ENCODE data around the gene CCDC57.

CCDC57 gene

DNA sequence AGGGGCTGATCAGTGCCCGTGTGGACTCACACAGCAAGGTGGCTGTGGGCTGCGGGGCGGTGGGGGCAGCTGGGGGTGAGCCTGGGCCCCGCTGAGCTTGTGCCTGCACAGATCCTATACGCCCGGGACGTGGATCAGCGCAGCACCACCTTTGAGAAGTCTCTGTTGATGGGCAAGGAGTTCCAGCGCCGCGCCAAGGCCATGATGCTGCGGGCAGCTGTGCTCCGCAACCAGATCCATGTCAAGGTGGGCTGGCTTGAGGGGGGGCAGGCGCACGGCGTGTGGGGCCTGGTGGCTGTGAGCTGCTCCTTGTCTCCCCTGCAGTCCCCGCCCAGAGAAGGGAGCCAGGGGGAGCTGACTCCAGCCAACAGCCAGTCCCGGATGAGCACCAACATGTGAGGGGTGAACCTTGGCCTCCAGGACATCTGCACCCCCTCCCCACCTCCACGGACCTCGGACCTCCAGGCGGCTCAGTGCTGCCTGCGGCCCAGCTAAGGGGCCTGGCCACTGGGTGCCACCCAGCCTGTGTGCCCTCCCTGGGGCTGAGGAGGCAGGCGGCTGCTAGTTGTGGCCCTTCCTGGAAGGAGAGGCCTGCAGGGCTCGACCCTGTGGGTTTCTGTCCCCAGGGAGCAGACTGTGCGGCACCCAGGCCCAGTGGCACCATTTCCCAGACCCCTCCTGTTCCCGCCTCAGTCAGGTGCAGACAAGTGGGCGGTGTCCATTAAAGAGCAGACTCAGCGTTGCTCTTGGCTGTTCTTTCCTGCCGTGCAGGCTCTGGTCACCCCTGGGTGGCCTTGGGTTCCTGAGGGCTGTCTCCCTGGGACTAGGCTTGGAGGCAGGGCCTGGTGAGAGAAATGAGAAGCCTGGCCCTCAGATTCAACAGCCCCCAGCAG lies 155.7 kb downstream of the CCDC57 start:
- no peak for DNase-seq

DNA sequence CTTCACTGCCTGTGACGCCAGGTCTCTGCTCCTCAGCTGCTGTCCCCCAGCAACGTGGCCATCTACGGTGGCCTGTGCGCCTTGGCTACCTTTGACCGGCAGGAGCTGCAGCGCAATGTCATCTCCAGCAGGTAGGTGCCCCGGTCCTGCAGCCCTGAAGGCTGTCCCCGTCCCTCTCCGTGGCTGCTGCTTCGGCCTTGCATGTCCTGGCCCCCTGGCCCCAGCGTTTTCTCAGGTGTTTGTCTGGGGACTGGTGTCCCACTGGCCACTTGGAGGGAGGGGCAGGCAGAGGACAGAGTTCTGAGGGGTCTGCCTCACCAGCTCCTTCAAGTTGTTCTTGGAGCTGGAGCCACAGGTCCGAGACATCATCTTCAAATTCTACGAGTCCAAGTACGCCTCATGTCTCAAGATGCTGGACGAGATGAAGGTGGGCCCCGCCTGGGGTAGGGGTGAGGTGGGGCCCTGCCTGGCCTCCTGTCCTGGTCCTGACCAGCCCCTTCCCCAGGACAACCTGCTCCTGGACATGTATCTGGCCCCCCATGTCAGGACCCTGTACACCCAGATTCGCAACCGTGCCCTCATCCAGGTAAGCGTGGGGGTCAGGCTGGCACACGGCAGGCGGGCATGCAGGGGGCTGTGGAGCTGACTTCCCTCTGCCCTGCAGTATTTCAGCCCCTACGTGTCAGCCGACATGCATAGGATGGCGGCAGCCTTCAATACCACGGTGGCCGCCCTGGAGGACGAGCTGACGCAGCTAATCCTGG lies 156.5 kb downstream of the CCDC57 start:
- no peak for DNase-seq

DNA sequence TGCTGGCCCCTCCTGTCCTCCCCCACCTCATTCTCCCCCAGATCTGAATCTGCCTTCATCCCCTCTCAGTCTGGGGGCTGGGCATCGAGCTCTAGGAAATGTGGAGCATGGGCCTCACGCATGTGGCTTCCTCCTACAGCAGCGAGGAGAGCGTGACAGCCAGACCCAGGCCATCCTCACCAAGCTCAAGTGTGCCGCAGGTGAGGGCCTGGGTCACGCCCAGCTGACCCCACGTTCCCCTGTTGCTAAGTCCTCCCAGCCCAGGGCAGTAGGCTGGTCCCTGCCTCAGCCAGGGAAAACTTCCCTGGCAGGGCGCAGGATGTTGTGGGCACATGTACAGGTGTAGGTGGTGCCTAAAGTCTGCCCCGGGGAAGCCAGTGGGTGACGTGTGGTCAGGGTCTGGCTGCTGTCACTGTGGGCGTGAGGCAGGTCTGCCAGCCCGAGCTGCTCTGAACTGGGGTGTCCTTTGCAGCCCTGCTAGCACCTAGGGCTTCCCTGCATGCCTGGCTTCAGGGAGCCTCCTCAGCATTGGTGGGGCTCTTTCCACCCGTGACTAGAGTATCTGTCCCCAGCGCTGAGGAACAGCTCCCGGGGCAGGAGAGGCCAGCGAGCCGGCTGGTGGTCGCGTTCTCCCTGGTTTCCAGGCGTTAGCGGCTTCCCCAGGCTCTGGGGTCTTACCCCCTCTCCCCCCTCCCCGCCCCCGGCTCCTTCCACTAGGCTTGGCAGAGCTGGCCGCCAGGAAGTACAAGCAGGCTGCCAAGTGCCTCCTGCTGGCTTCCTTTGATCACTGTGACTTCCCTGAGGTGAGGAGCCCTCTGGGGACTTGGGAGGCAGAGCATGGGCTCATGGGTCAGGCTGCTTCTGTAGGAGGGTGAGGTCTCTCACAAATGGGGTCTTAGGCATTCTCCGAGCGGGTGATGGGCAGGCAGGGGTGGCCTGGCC lies 157.3 kb downstream of the CCDC57 start:
- DNase-seq, result no peak

- no peak for DNase-seq
Measured at GRCh38 chr17:82054351-82055022, 158.2 kb downstream of the CCDC57 start.

DNA sequence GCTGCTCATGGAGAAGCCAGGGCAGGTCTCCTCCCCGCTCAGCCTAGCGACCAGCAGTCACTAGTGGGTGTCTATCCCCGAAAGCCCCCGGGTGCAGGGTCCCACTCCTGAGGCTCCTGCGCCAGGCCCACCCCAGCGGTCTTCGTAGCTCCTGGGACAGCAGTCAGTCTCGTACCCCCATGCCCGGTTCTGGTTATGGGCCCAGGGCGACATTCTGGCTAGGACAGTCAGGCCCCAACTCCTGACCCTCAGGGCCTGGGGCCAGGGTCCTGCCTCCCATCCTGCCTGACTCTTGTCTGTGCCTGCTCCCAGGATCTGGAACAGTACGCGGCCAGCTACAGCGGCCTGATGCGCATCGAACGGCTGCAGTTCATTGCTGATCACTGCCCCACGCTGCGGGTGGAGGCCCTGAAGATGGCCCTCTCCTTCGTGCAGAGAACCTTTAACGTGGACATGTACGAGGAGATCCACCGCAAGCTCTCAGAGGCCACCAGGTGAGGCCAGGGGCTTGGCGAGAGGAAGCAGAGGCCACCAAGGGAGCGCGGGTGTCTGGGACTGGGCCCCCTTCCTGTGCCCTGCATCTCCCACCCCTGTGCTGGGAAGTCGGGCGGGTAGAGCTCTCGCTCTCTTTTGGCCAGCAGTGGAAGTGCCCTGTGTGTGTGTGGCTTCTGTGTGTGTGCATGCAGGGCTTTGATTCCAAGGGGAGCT lies 158.9 kb downstream of the CCDC57 start:
- DNase-seq, result no peak

DNA sequence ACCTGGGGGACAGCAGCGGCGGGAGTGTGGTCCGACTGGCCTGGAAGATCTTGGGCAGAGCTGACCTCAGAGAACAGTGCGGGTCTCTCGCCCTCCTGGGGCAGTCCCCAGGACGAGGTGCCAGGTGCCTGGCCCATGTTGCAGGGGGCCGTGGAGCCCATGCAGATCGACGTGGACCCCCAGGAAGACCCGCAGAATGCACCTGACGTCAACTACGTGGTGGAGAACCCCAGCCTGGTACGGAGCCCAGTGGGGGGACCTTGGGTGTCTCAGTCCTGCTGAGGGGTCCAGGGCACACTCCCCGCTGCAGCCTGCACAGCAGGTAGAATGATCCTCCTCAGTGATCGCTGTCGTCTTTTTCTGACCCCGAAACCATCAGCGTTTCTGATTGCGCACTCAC lies 159.5 kb downstream of the CCDC57 start:
- DNase-seq, result no peak

DNA sequence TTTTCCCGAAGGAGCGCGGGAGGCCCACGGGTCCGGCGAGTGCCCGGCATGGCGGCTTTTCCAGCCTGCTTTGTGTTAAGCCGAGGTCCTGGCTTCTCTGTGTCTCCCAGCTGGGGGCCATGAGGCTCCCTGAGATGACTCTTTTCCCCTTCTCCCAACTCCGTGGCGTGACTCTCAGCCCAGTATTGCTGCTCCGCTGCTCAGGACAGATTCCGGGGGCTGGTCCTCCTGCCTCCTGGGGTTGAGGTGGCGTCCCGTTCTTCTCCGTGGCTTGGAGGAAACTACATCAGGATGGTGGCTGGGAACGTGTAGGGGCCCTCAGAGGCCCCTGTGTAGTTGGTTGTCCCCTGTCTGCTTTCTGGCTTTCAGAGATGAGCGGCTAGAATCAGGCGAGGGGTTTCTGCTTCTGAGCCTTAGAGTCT lies 160.0 kb downstream of the CCDC57 start:
- no peak for DNase-seq

DNA sequence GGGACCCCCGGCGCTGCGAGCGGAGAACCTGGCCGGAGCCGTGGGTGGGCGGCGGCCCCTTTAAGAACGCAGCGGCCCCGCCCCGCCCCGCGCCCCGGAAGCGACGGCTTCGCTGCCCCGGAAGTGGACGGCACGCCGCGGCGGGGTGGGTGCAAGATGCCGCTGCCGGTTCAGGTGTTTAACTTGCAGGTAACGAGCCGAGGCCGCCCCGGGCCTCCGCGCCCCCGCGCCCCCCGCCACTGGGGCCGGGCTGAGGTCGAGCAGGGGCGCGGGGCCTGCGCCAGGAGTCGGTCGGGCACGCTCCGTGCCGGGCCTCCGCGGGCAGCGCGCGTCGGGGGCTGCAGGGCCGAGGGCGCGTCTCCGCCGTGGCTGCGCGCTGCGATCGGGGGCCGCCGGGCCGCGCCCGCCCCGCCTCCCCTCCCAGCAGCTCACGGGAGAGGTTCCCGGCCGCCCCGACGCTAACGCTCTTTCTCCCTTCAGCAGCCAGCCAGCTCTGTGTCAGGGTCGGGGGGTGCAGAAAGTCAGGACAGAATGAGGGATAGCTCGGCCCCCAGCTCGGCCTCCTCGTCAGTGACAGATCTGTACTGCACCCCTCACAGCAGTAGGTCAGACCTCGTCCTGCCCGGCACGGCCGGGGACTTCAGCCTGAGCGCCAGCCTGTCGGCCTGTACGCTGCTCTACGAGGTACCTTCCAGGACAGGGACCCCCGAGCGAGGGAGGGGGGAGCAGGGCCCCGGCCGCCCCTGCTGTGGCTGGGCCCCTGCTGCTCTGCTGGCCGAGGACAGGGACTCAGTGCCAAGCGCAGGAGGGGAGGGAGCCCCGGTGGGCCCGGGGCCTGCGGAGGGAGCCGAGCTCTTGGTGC lies 160.6 kb downstream of the CCDC57 start, which contains the start of the genes GPS1 and RFNG:
TSS of gene GPS1 (plus strand) at position 123 of the 862 bp plus-strand sequence. CDS start at position 157, 34 bp downstream.
TSS of gene RFNG (minus strand) at position 36 of the 862 bp plus-strand sequence. CDS start 45 bp downstream, outside the sequence.
- DNase-seq, result peak; percentile 41
